GM18517 (cell line): ENCODE measurements around the gene NPHS1.
"Not testable (repeated sequence)": the region's sequence is repeated elsewhere in the genome, so short reads cannot be mapped to it uniquely, and the experiment has no call there.

Experiments
- ATAC-seq: cut with Tn5 transposase; IDR thresholded peaks from one replicate; pipeline ENCODE4 v1.9.1; 2021; ENCODE audit warnings: mild to moderate bottlenecking, moderate library complexity; ENCODE audit not compliant: unreplicated experiment

The NPHS1 gene

GRCh38 chr19:35851213-35852028, 883 bp downstream of the NPHS1 start:
- no peak for ATAC-seq

- no peak for ATAC-seq
Observed at GRCh38 chr19:35848919-35849505, 3.3 kb downstream of the NPHS1 start.

GRCh38 chr19:35848486-35848885, 3.8 kb downstream of the NPHS1 start:
- no peak for ATAC-seq

GRCh38 chr19:35847911-35848310, 4.4 kb downstream of the NPHS1 start:
- no peak for ATAC-seq

GRCh38 chr19:35846038-35846668, 6.2 kb downstream of the NPHS1 start:
- ATAC-seq: no peak

GRCh38 chr19:35845215-35846037, 6.9 kb downstream of the NPHS1 start:
- no peak for ATAC-seq

GRCh38 chr19:35844482-35845214, 7.7 kb downstream of the NPHS1 start:
- no peak for ATAC-seq

- ATAC-seq: no peak
Observed at GRCh38 chr19:35843676-35844481, 8.4 kb downstream of the NPHS1 start.

- no peak for ATAC-seq
Observed at GRCh38 chr19:35842666-35843272, 9.5 kb downstream of the NPHS1 start.

- no peak for ATAC-seq
Observed at GRCh38 chr19:35841961-35842595, 10.2 kb downstream of the NPHS1 start.

- ATAC-seq: not testable (repeated sequence)
Observed at GRCh38 chr19:35836096-35836495, 16.2 kb downstream of the NPHS1 start.

GRCh38 chr19:35833972-35834371, 18.3 kb downstream of the NPHS1 start:
- no peak for ATAC-seq

- ATAC-seq: no peak
Observed at GRCh38 chr19:35832054-35832453, 20.2 kb downstream of the NPHS1 start.

- no peak for ATAC-seq
Observed at GRCh38 chr19:35830986-35831385, 21.3 kb downstream of the NPHS1 start.

GRCh38 chr19:35828692-35829301, 23.5 kb downstream of the NPHS1 start:
- no peak for ATAC-seq

- no peak for ATAC-seq
Observed at GRCh38 chr19:35824150-35824549, 28.2 kb downstream of the NPHS1 start.

GRCh38 chr19:35822579-35822978, 29.7 kb downstream of the NPHS1 start:
- ATAC-seq: no peak

GRCh38 chr19:35818445-35818844, 33.9 kb downstream of the NPHS1 start:
- no peak for ATAC-seq
